NCI-H524 (cell line): ENCODE measurements around the gene FRMD8.

Experiments used
- DNase-seq, 2 experiments: peaks; one replicate each; lab custom pipeline; 2025; lab: John Stamatoyannopoulos, UW

FRMD8 gene

GRCh38 chr11:65425105-65425970 lies 38.9 kb downstream of the FRMD8 start:
- no peak for DNase-seq

DNA sequence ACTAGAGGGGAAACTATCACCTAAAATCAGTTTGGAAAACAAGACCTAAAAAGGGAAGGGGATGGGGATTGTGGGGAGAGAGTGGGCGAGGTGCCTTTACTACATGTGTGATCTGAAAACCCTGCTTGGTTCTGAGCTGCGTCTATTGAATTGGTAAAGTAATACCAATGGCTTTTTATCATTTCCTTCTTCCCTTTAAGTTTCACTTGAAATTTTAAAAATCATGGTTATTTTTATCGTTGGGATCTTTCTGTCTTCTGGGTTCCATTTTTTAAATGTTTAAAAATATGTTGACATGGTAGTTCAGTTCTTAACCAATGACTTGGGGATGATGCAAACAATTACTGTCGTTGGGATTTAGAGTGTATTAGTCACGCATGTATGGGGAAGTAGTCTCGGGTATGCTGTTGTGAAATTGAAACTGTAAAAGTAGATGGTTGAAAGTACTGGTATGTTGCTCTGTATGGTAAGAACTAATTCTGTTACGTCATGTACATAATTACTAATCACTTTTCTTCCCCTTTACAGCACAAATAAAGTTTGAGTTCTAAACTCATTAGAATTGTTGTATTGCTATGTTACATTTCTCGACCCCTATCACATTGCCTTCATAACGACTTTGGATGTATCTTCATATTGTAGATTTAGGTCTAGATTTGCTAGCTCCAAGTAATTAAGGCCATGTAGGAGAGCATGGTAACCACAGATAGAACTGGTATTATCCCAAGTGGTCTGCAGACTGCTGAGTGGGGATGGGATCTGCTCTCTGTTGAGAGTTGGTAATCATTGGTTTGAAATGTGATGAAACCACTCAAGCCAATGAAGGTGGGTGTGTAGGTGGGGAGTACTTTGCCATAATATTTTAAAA lies 39.8 kb downstream of the FRMD8 start:
- DNase-seq: no peak

DNA sequence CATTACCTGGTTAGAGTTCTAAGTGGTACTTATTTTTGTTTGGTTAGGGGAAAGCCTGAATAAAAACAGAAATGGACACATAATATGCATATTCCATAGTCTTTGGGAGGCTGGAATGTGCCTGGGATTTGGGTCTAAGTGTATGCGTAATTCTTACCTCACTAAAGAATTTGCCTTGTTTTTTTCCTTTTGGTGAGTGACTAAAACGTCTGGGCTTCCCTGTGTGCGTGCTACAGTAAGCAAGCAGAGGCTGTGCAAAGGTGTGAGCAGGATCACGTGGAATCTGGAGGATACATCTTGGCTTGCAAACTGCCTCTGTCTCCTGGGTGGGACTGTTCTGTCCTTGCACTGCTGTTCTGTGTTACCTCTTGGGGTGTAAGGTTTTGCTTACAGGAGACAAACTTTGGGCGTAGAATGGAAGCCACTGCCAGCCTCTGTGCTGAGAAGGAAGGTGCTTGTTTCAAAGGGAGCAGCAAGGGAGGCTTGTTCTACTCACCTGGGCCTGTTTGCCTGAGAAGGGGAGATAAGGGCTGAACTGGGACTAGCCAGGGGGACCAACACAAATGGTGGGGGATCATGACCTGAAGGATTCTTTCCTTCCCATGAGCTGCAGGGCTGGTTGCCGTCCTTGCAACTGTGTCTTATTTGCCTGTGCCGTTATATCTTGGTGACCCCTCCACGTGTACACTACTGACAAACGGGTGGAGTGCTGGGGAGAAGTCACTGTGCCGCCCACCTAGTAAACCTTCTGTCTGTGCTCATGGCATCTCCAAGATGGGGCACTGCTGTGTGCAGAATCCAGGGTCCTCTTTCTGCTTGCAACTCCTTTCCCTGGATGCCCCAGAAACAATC lies 40.6 kb downstream of the FRMD8 start:
- DNase-seq: no peak

GRCh38 chr11:65427691-65428577 lies 41.5 kb downstream of the FRMD8 start:
- DNase-seq: no peak

DNA sequence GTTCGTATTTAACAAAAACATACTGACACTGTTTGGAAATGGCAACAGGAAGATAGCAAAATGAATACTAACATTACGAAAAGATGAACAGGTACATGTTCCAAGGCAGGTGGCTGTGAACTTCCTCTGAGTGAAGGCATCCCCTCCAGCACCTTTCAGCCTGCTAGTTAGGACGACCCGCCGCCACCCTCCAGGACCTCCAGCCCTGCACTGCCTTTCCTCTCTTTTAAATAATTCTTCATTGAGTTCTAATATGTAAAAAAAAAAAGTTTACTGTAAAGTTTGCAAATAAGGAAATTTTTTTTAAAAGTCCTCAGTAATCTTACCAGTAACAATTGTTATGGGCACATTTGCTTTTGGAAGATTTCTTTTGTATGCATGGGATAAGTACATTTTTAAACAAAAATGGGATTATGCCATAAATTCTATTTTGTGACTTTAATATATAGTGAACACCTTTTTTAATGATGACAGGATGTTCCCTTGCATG lies 42.2 kb downstream of the FRMD8 start:
- no peak for DNase-seq

GRCh38 chr11:65429068-65429681 lies 42.7 kb downstream of the FRMD8 start:
- DNase-seq: no peak

- no peak for DNase-seq
Observed at GRCh38 chr11:65429724-65430405, 43.4 kb downstream of the FRMD8 start.

DNA sequence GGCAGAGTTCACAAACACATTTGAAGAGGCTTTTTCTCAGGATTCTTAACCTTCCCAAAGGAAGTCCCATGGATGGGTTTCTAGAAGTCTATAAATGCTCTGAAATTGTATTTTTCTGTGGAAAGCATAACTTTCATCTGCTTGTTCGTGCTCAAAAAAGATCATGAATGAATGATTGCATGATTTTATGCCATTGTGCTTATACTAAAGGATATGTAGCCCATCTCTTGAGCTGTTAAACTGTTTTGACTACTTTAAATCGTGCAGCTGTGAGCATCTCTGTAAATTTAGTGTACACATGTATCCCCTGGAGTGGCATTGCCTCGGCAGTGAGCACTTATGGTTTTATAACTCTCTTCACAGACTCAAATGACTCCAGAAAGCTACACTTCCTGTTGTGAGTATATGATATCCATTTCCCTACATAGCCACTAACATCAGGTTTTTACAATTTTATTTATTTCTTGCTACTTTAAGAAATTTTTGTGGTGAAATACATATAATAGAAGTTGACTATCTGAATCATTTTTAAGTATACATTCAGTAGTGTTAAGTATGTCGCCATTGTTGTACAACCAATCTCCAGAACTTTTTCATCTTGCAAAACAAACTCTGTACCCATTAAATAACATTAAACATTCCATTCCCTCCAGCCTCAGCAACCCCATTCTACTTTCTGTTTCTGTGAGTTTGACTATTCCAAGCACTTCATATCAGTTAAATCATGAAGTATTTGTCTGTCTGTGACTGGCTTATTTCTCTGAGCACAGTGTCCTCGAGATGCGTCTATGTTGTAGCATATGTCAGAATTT lies 44.2 kb downstream of the FRMD8 start:
- no peak for DNase-seq

- no peak for DNase-seq
Observed at GRCh38 chr11:65431451-65432099, 45.1 kb downstream of the FRMD8 start.

DNA sequence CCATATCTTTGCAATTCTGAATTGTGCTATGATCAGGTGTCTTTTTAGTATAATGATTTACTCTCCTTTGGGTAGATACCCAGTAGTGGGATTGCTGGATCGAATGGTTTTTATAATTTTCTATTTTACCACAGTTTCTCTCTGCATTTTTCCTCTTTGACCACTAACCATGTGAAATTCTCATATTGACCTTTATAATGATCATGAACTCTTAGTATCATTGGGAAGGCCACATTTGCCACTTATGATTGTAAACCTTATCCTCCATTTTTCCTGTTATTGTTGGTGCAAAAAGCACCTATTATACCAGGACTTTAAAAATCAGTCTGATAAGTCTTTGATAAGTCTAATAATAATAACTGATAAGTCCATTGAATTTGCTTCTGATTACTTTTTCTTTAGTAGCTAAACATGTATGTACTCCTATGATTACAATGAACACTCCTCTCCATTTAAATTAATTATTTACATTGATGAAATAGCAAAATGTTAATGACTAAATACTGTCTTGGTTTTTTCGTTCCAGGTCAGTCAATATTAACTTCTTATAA lies 45.7 kb downstream of the FRMD8 start:
- no peak for DNase-seq

GRCh38 chr11:65432686-65433582 lies 46.5 kb downstream of the FRMD8 start:
- DNase-seq: peak; percentile 7 to 43

GRCh38 chr11:65433657-65434056 lies 47.2 kb downstream of the FRMD8 start:
- no peak for DNase-seq

GRCh38 chr11:65434057-65434666 lies 47.7 kb downstream of the FRMD8 start:
- no peak for DNase-seq

DNA sequence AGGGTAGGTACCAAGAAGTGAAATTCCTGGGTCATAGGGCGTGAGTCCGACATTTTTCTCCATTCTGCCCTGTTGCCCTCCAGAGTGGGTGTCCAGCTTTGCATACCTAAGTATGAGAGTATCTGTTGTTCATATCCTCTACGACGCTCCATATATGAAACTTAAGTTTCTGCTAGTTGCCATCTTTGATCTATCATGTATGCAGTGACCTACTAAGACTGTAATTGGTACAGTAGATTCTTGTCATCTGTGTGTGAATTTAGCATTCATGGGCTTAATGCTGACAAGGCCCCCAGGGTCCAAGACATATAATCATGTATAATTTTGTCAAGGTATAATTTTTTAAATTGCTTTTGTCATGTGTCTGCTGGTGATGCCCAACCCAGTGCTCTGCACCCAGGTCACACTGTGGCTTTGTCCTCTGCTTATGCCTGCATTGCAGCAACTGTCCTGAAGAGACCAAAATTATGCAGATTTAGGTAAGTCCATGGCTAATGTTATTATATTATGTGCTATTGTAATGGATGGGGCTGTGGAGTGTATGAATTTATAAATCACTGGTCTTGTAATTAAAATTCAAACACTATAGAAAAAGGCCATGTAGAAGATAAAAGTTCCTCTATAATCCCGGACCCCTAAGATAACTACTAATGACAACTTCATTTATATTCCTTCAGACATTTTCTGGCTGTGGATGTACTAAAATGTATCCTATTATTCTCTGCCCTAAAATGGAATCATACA lies 48.4 kb downstream of the FRMD8 start:
- no peak for DNase-seq

DNA sequence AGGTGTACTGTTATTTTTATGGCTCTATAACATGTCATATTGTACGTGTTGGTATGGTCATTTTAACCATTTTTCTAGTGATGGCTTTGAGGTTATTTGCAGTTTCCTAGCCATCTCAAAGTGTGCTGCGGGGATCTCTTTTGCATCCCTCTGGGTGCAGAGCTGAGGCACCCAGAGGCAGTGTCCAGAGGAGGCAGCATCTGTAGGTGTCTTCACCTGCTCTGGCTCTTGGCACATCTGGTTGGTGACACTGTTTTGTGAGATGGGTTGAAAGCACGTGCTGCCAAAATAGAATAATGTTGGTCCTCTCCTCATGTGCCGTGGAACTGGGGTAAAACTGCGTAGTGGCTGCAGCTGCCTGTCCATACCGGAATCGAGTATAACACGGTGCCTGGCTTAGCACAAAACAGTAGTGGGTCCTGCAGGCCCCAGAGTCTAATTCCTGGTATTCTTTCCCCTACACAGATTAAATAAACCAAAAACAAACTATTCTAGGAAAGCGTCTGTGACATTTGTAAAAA lies 49.0 kb downstream of the FRMD8 start:
- DNase-seq: no peak

- DNase-seq: no peak
Observed at GRCh38 chr11:65435981-65436411, 49.6 kb downstream of the FRMD8 start.
